Effector memory CD4-positive, alpha-beta T cell (primary cell): ENCODE results near the gene MACROD2.

Source experiments
- DNase-seq, 3 donors: peaks; one replicate each; pipeline ENCODE4 v3.0.0-alpha.2; 2020
- H3K27ac ChIP-seq: 2 replicates; pipeline ENCODE4 v1.7.0; 2013; ENCODE audit warnings: mild to moderate bottlenecking, low read length, moderate library complexity; ENCODE audit not compliant: insufficient read depth, poor library complexity, severe bottlenecking
- H3K27me3 ChIP-seq: replicated peaks from 2 replicates; pipeline ENCODE4 v1.7.0; 2013; ENCODE audit warnings: mild to moderate bottlenecking, low read length; ENCODE audit not compliant: insufficient read depth, control insufficient read depth, poor library complexity, severe bottlenecking
- H3K36me3 ChIP-seq: 2 replicates; pipeline ENCODE4 v1.7.0; 2013; ENCODE audit warnings: mild to moderate bottlenecking, low read length, moderate library complexity; ENCODE audit not compliant: control insufficient read depth, insufficient read depth
- H3K4me1 ChIP-seq: 2 replicates; pipeline ENCODE4 v1.7.0; 2013; ENCODE audit warnings: low read length, mild to moderate bottlenecking; ENCODE audit not compliant: control insufficient read depth, insufficient read depth, poor library complexity, severe bottlenecking
- H3K4me3 ChIP-seq: 2 replicates; pipeline ENCODE4 v1.7.0; 2013; ENCODE audit warnings: low read length, low read depth, mild to moderate bottlenecking; ENCODE audit not compliant: insufficient read depth, poor library complexity, severe bottlenecking
- H3K9me3 ChIP-seq: 2 replicates; pipeline ENCODE4 v1.7.0; 2013; ENCODE audit warnings: mild to moderate bottlenecking, low read length, moderate library complexity; ENCODE audit not compliant: control insufficient read depth

Gene MACROD2

DNA sequence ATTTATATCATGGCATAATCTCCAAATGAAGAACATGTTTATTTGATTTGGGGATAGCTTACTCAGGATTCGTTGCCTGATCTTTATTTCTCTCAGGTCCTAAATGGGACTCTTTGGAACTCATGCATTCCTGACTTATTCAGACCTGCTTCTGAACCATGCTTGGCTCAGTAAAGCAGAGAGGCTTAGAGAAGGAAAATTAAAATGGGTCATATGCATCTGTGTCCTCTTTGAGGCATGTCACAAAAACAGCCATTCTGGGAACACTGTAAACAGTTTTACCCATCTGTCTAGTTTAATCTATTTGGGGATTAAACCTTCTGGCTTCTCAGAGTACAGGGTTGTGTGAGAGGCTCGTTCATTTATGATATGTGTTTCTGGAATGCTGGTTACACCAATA, 1560.6 kb downstream of the MACROD2 start:
- H3K9me3 ChIP-seq = peaks cover 4% of the 10 kb centered on the region
- no peak for DNase-seq

DNA sequence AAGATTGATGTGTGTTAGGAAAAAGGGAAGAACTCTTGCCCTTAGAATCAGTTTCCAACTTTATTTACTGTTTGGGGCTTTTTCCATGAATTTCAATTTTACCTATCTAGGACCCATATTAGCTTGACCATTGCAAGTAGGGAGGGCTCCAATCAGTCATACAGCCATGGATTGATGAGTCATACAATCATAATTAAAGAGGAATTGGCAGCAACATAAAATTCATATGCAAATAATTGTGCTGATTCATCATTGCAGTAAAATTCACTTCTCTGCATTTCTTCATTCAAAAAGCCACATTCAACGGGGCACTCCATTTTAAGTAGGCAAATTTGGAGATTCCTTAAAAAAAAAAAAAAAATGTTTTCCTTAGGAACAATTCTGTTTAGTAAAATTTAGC, 1561.6 kb downstream of the MACROD2 start:
- H3K27ac ChIP-seq = no peak overlapping the region
- no peaks in the 10 kb centered on the region for H3K36me3 ChIP-seq
- H3K4me1 ChIP-seq = no peaks in the 10 kb centered on the region
- no peak for DNase-seq
- H3K27me3 ChIP-seq = no peaks in the 10 kb centered on the region
- peaks cover 4% of the 10 kb centered on the region for H3K9me3 ChIP-seq
- no peak overlapping the region for H3K4me3 ChIP-seq

More for the DNA sequence above, 1560.6 kb downstream of the MACROD2 start:
- H3K4me3 ChIP-seq = no peak overlapping the region
- H3K36me3 ChIP-seq = no peaks in the 10 kb centered on the region
- H3K27ac ChIP-seq = no peak overlapping the region
- H3K27me3 ChIP-seq = no peaks in the 10 kb centered on the region
- no peaks in the 10 kb centered on the region for H3K4me1 ChIP-seq

DNA sequence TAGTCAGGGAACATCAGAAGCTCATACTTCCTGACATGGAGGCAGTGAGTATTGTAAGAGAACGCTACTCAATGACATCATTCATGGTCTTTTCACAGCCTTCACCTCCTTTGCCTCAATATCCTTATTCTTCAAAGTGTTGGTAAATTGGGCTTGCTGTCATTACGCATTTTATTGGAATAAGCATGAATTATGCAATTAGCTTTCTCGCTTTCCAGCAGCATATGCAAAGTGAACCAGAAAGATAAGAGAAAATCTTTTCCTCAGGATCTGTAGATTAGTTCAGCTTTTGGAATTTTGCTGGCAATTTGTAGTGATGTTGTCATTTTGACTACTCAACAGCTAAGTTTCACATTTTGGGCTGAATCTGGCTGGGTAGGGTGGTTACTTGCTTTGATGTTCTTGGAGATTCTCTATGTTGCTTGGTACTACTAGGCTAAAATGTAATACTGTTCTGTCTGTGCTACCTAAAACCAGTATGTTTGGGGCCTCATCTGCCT, 1565.8 kb downstream of the MACROD2 start:
- no peak for DNase-seq
- H3K4me1 ChIP-seq = no peaks in the 10 kb centered on the region
- no peaks in the 10 kb centered on the region for H3K36me3 ChIP-seq
- H3K27me3 ChIP-seq = no peaks in the 10 kb centered on the region
- H3K4me3 ChIP-seq = no peak overlapping the region
- no peak overlapping the region for H3K27ac ChIP-seq
- H3K9me3 ChIP-seq = no peaks in the 10 kb centered on the region

DNA sequence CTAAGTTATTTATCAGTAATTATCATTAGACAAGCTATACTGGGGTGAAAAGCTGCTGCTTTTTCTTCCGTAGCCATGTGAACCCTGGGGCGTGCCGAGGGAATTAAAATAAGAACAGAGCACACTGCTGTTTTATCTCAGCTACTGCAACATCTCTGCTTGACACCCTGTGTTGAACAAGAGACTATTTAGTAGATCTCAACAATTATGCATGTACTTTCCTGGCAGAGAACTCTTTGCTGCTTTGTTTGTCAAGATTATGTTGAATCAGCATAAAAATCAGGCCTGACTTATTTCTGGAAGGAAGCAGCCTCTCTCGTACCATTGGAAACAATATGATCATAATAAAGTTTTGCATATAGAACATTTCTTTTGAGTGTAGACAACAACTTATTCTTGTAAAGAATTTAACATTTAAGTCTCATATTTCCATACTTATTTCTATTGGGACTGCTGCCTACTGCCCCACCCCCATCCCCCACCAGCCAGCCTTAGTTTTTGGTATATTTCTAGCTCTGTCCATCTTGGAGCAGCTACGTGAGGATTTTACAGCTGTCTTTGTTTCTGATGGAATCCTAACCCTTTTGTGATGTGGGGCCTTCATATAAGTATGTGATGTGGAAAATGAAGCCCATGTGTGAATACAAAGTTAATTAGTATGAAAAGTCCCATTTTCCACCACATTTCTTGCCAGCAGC, 1566.5 kb downstream of the MACROD2 start:
- Histone ChIP-seq H3K4me3 (no peak overlapping the region), H3K9me3 (no peaks in the 10 kb centered on the region), H3K4me1 (no peaks in the 10 kb centered on the region), H3K27ac (no peak overlapping the region), H3K27me3 (no peaks in the 10 kb centered on the region), H3K36me3 (no peaks in the 10 kb centered on the region)
- DNase-seq = no peak

DNA sequence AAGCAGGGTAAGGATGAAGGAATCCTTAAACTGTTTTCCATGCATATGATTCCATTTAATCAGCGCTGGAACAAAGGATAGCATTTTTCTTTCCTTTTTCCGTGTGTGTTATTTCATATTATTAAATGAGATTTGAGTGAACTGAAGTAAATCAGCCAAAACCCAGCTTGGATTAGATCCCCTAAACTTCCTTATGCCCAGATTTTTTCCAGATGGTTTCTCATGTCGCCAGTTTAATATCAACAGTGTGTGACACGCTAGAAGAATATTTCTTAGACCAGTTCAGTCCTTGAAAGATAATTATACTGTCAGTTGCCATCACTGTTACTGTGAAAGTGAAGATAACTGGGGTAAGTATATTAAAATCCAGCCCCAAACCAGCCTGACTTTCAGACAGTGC, 1568.5 kb downstream of the MACROD2 start:
- H3K9me3 ChIP-seq = no peaks in the 10 kb centered on the region
- H3K36me3 ChIP-seq = no peaks in the 10 kb centered on the region
- H3K4me3 ChIP-seq = no peak overlapping the region
- no peaks in the 10 kb centered on the region for H3K4me1 ChIP-seq
- H3K27ac ChIP-seq = no peak overlapping the region
- DNase-seq = no peak
- H3K27me3 ChIP-seq = no peaks in the 10 kb centered on the region

DNA sequence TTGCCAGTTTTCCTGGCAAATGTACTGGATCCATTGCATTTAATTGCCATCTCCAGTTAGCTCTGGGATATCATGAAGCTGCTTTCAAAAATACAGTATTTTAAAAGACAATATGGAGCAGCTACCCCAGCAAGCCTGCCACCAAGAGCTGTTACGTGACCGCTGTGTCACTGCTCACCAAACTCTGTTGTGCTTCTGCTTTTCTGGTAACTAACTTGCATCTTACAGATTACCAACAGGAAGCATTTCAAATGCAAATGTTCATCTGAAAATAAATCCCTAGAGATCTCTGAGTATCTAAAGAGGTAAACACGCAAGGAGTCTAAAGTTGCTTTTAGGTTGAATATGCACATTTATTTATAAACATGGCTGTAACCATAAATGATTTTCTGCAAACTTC, 1569.7 kb downstream of the MACROD2 start:
- Histone ChIP-seq H3K4me1 (no peaks in the 10 kb centered on the region), H3K27me3 (no peaks in the 10 kb centered on the region), H3K36me3 (no peaks in the 10 kb centered on the region), H3K27ac (no peak overlapping the region), H3K9me3 (no peaks in the 10 kb centered on the region), H3K4me3 (no peak overlapping the region)
- no peak for DNase-seq

DNA sequence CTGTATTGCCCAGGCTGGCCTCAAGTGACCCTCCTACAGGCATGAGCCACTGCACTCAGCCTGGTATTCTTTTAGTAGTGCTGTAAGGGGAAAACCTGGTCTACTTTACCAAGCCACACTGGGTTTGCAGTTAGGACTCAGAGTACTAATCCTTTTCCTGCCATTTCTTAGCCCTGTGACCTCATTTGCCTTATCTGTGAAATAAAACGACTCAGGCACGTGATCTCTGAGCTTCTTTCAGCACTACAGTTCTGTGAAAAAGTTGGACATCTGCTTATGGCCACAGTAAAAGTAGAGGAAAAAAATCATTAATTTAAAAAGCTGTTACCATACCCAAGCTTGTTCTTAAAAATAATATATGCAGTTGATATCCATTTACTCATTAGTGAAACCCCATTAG, 1570.5 kb downstream of the MACROD2 start:
- no peak for DNase-seq
- Histone ChIP-seq H3K4me1 (no peaks in the 10 kb centered on the region), H3K36me3 (no peaks in the 10 kb centered on the region), H3K4me3 (no peak overlapping the region), H3K9me3 (no peaks in the 10 kb centered on the region), H3K27me3 (no peaks in the 10 kb centered on the region), H3K27ac (no peak overlapping the region)

DNA sequence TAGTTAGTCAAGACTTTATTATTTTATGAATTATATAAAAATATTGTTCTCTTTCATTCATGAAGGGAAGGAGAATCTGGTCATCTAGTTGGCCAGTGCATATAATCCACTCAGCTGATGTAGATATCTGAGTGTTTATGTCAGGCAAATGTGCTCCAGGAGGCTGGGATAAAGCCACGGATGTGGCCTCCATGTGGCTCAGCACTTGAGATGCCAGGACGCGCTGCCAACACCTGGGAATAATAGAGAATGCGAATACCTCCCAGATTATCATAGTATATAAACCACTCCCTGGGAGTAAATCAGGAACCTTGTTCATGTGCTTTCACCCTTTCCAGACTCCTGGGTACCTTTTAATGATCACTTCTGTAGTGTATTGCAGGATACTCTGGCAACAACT, 1571.9 kb downstream of the MACROD2 start:
- no peaks in the 10 kb centered on the region for H3K4me1 ChIP-seq

DNA sequence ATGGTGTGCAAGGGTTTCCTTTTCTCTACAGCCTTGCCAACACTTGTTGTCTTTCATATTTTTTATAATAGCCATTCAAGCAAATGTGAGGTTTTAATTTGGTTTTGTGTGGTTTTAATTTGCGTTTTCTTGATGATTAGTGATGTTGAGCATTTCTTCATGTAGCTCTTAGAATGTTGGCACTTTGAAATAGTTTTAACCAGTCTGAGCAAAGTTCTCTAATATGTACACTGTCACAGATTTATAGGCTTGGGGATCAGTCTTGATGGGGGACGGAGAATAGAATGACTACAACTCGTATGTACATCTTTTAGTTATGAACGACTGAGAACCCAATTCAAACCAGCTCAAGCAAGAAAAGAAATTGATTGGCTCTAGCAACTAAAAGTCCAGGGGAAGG, 1574.8 kb downstream of the MACROD2 start:
- H3K4me3 ChIP-seq = no peak overlapping the region
- no peaks in the 10 kb centered on the region for H3K27me3 ChIP-seq
- H3K36me3 ChIP-seq = no peaks in the 10 kb centered on the region
- no peaks in the 10 kb centered on the region for H3K9me3 ChIP-seq
- no peaks in the 10 kb centered on the region for H3K4me1 ChIP-seq
- no peak for DNase-seq
- H3K27ac ChIP-seq = no peak overlapping the region

More for the DNA sequence above, 1571.9 kb downstream of the MACROD2 start:
- no peaks in the 10 kb centered on the region for H3K27me3 ChIP-seq
- H3K27ac ChIP-seq = no peak overlapping the region
- H3K9me3 ChIP-seq = no peaks in the 10 kb centered on the region
- no peak overlapping the region for H3K4me3 ChIP-seq
- DNase-seq = no peak
- H3K36me3 ChIP-seq = no peaks in the 10 kb centered on the region

DNA sequence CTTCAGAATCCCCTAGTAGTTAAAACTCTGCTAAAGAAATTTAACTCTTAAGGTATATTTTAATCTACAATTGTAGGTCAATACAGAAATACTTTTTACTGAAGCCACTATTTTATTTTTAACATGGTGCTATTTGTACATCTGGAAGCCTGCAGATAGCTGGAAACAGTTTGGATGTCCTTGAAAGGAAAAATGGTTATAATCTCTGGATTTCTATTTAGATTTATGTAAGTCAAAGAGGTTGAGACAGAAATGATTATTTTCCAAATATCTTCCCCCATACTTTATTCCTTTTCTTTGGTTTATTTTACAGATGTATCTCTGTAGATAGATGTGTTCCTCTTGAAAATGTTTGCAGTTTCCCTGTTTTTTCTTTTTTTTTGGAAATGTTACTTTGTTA, 1575.7 kb downstream of the MACROD2 start:
- no peaks in the 10 kb centered on the region for H3K4me1 ChIP-seq
- H3K36me3 ChIP-seq = no peaks in the 10 kb centered on the region
- H3K9me3 ChIP-seq = no peaks in the 10 kb centered on the region
- H3K27me3 ChIP-seq = no peaks in the 10 kb centered on the region
- no peak overlapping the region for H3K27ac ChIP-seq
- no peak overlapping the region for H3K4me3 ChIP-seq
- no peak for DNase-seq
